ENCODE measurements around the gene OR2A12. TPM values are rescaled to one million over a fixed set of nuclear protein-coding genes. Genes with fewer than 3 reads are reported as not detected.

OR2A12 gene
- total and polyA plus RNA-seq, 7 donors, result not detected

- Histone ChIP-seq H3K4me3 (no peak overlapping the region), H3K27me3 (ENCODE audit: insufficient read depth in 3 of 3, low read length in 2 of 3) (no peaks in the 10 kb centered on the region), H3K4me1 (no peaks in the 10 kb centered on the region), H3K36me3 (ENCODE audit: insufficient read depth in 1 of 2, low read depth in 1 of 2) (no peaks in the 10 kb centered on the region), H3K9me3 (no peaks in the 10 kb centered on the region), H3K27ac (no peak overlapping the region)
- DNase-seq (no peak), ATAC-seq (no peak)
- intact Hi-C loops (cut with DNase I), result loop anchor here in 1 of 2 donors (10.0 kb wide), 1 partner anchor 99 kb away; no protein-coding TSS in a partner anchor
- WGBS, 3 donors, result 77 to 85% (median 78%) methylated on average over 6 of the region's 6 CpGs
- TF ChIP-seq CTCF (IDR thresholded peaks at IDR 0.05), result no peak
Measured at GRCh38 chr7:144133307-144133706, 47.2 kb downstream of the OR2A12 start.

- no peak for ATAC-seq
- WGBS, 3 donors, result 72 to 82% (median 75%) methylated on average over 1 of the region's 1 CpG
- H3K27me3 ChIP-seq (ENCODE audit: insufficient read depth in 3 of 3, low read length in 2 of 3), result no peaks in the 10 kb centered on the region
- H3K27ac ChIP-seq, result no peak overlapping the region
- no peaks in the 10 kb centered on the region for H3K9me3 ChIP-seq
- H3K36me3 ChIP-seq (ENCODE audit: insufficient read depth in 1 of 2, low read depth in 1 of 2), result no peaks in the 10 kb centered on the region
- no peak for TF ChIP-seq CTCF (IDR thresholded peaks at IDR 0.05)
- intact Hi-C loops (cut with DNase I), result loop anchor here in 1 of 2 donors (10.0 kb wide), 1 partner anchor 99 kb away; no protein-coding TSS in a partner anchor
- H3K4me1 ChIP-seq, result no peaks in the 10 kb centered on the region
- DNase-seq, result no peak
- H3K4me3 ChIP-seq, result no peak overlapping the region
Measured at GRCh38 chr7:144134116-144134515, 48.0 kb downstream of the OR2A12 start.

GRCh38 chr7:144137501-144137900 is 51.4 kb downstream of the OR2A12 start:
- H3K27me3 ChIP-seq (ENCODE audit: insufficient read depth in 3 of 3, low read length in 2 of 3), result no peaks in the 10 kb centered on the region
- TF ChIP-seq CTCF (IDR thresholded peaks at IDR 0.05), result no peak
- H3K4me1 ChIP-seq, result no peaks in the 10 kb centered on the region
- no peak for DNase-seq
- no peaks in the 10 kb centered on the region for H3K36me3 ChIP-seq (ENCODE audit: insufficient read depth in 1 of 2, low read depth in 1 of 2)
- H3K9me3 ChIP-seq, result no peaks in the 10 kb centered on the region
- no peak overlapping the region for H3K27ac ChIP-seq
- WGBS, 3 donors, result 58 to 69% (median 68%) methylated on average over 1 of the region's 1 CpG
- intact Hi-C loops (cut with DNase I), result loop anchor here in 1 of 2 donors (10.0 kb wide), 1 partner anchor 103 kb away; no protein-coding TSS in a partner anchor
- no peak overlapping the region for H3K4me3 ChIP-seq
- no peak for ATAC-seq

- 71 to 80% (median 73%) methylated on average over 3 of the region's 3 CpGs for WGBS, 3 donors
- Histone ChIP-seq H3K9me3 (no peaks in the 10 kb centered on the region), H3K4me1 (no peaks in the 10 kb centered on the region), H3K36me3 (ENCODE audit: insufficient read depth in 1 of 2, low read depth in 1 of 2) (no peaks in the 10 kb centered on the region), H3K4me3 (no peak overlapping the region), H3K27ac (no peak overlapping the region), H3K27me3 (ENCODE audit: insufficient read depth in 3 of 3, low read length in 2 of 3) (no peaks in the 10 kb centered on the region)
- DNase-seq, result no peak
- no peak for TF ChIP-seq CTCF (IDR thresholded peaks at IDR 0.05)
- intact Hi-C loops (cut with DNase I), result no loop called here
- ATAC-seq, result no peak
Measured at GRCh38 chr7:144142187-144142586, 56.1 kb downstream of the OR2A12 start.

- Histone ChIP-seq H3K27ac (no peak overlapping the region), H3K4me1 (no peaks in the 10 kb centered on the region), H3K4me3 (no peak overlapping the region), H3K9me3 (peaks cover 8% of the 10 kb centered on the region), H3K27me3 (ENCODE audit: insufficient read depth in 3 of 3, low read length in 2 of 3) (no peaks in the 10 kb centered on the region), H3K36me3 (ENCODE audit: insufficient read depth in 1 of 2, low read depth in 1 of 2) (no peaks in the 10 kb centered on the region)
- DNase-seq (no peak), ATAC-seq (no peak)
- TF ChIP-seq CTCF (IDR thresholded peaks at IDR 0.05), result no peak
- 88 to 93% (median 89%) methylated on average over 3 of the region's 3 CpGs for WGBS, 3 donors
- intact Hi-C loops (cut with DNase I), result no loop called here
Measured at GRCh38 chr7:144144426-144144825, 58.3 kb downstream of the OR2A12 start.
